ENCODE data around the gene SENP7.
"Not testable (repeated sequence)": the region's sequence is repeated elsewhere in the genome, so short reads cannot be mapped to it uniquely, and the experiment has no call there.

DNA sequence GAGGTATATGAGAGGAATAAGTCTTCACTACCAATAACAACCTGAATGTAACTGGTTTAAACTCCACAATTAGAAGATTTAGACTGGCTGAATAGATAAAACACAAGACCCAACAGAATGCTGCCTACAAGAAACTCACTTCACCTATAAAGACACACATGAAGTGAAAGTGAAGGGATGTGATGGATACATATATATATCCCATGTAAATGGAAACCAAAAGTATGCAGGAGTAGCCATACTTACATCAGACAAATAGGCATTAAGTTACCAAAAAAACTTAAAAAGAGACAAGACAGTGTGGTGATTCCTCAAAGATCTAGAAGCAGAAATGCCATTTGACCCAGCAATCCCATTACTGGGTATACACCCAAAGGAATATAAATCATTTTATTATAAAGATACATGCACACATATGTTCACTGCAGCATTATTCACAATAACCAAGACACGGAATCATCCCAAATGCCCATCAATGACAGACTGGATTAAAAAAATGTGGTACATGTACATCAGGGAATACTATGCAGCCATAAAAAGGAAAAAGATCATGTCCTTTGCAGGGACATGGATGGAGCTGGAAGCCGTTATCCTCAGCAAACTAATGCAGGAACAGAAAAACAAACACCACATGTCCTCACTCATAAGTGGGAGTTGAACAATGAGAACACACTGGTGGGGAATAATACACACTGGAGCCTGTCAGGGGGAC, 38.0 kb downstream of the SENP7 start:
- TF ChIP-seq, protein P1, sequence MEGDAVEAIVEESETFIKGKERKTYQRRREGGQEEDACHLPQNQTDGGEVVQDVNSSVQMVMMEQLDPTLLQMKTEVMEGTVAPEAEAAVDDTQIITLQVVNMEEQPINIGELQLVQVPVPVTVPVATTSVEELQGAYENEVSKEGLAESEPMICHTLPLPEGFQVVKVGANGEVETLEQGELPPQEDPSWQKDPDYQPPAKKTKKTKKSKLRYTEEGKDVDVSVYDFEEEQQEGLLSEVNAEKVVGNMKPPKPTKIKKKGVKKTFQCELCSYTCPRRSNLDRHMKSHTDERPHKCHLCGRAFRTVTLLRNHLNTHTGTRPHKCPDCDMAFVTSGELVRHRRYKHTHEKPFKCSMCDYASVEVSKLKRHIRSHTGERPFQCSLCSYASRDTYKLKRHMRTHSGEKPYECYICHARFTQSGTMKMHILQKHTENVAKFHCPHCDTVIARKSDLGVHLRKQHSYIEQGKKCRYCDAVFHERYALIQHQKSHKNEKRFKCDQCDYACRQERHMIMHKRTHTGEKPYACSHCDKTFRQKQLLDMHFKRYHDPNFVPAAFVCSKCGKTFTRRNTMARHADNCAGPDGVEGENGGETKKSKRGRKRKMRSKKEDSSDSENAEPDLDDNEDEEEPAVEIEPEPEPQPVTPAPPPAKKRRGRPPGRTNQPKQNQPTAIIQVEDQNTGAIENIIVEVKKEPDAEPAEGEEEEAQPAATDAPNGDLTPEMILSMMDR (IDR thresholded peaks at IDR 0.05), result not testable (repeated sequence)
- TF ChIP-seq POLR2AphosphoS5 (IDR thresholded peaks at IDR 0.05), result not testable (repeated sequence)

Data from breast epithelium (tissue), 3 donors.